K562 (cell line): Measurements from ENCODE around the gene CERS5. TPM values are rescaled to one million over a fixed set of nuclear protein-coding genes. Genes with fewer than 3 reads are reported as not detected.

Source experiments
- ZBTB40 ChIP-seq, 2 experiments: fragments of 450-650 bp in 1 of 2; sonication (generic) in 1 of 2; formaldehyde crosslinking in 1 of 2; IDR thresholded peaks; 2 replicates each; pipeline versions ENCODE4 v1.7.1 to v1.9.0; 2016 to 2022; ENCODE audit warnings: inconsistent platforms in 1 of 2, mild to moderate bottlenecking in 1 of 2, missing genetic modification reagents in 1 of 2
- polyA plus RNA-seq, 8 experiments: library from polyadenylated mRNA; depleted of rRNA in 4 of 8; stranded (reverse) in 5 of 8; unstranded in 3 of 8; fragments of >200 nt; fragmentation: Nextera tagmentation in 2 of 8; fragmentation: Illumina TruSeq in 1 of 8; extraction: Ambion mirVana in 2 of 8; extraction: Trizol in 1 of 8; gene quantifications; 2 replicates each; pipeline versions ENCODE4 v1.2.1 to v1.2.3, GENCODE V29; 2011 to 2014; ENCODE audit warnings: inconsistent platforms in 1 of 8, missing spikeins in 1 of 8
- total RNA-seq, 7 experiments: library from RNA; depleted of rRNA in 6 of 7; stranded (reverse); fragments of >200 nt in 6 of 7; fragmentation: Illumina TruSeq in 2 of 7; extraction: Trizol in 2 of 7; gene quantifications; 2 replicates each; pipeline versions ENCODE4 v1.2.1 to v1.2.3, GENCODE V29; 2011 to 2021; ENCODE audit warnings: low replicate concordance in 1 of 7

Gene CERS5
- total and polyA plus RNA-seq, 9 of the 15 experiments (the other 6 are each of a cell fraction or from before 2014, with no cell fraction given), result 6.1 to 47.5 (median 17.8) TPM

- TF ChIP-seq ZBTB40 (IDR thresholded peaks at IDR 0.05), result 0 out of 2 replicates have a peak, but pooled peaks have one; percentile 68
- no peak for TF ChIP-seq ZBTB40 (CRISPR knock-in tag; IDR thresholded peaks at IDR 0.05)
- TF ChIP-seq, all 486 proteins: peak for 10
Observed at GRCh38 chr12:50166799-50167048, 445 bp downstream of the CERS5 start (continued).
